GM19043 (cell line): ENCODE data around the gene CPO.
A peak's percentile ranks its signal among the peaks of the same experiment; 100 is the strongest.
"Not testable (repeated sequence)": the region's sequence is repeated elsewhere in the genome, so short reads cannot be mapped to it uniquely, and the experiment has no call there.

ENCODE experiments used
- ATAC-seq: cut with Tn5 transposase; IDR thresholded peaks from one replicate; pipeline ENCODE4 v1.9.1; 2021; ENCODE audit warnings: low read depth; ENCODE audit not compliant: unreplicated experiment

CPO gene

GRCh38 chr2:206939340-206939739 lies at the start of gene CPO:
Gene CPO, plus strand, starts transcription at chr2:206939518. Its CDS starts 82 bp downstream, at chr2:206939600.
- ATAC-seq, result no peak

- ATAC-seq, result no peak
Measured at GRCh38 chr2:206890179-206890578, 49.1 kb upstream of the CPO start.

- no peak for ATAC-seq
Measured at GRCh38 chr2:206890926-206891325, 48.4 kb upstream of the CPO start.

GRCh38 chr2:206915121-206915520 lies 24.2 kb upstream of the CPO start:
- no peak for ATAC-seq

GRCh38 chr2:206918263-206918662 lies 21.1 kb upstream of the CPO start:
- ATAC-seq, result no peak

- no peak for ATAC-seq
Measured at GRCh38 chr2:206920310-206920709, 19.0 kb upstream of the CPO start.

GRCh38 chr2:206920951-206921350 lies 18.4 kb upstream of the CPO start:
- ATAC-seq, result no peak

GRCh38 chr2:206921529-206921928 lies 17.8 kb upstream of the CPO start:
- ATAC-seq, result no peak

GRCh38 chr2:206935991-206936842 lies 3.1 kb upstream of the CPO start:
- ATAC-seq, result no peak

- no peak for ATAC-seq
Measured at GRCh38 chr2:206936843-206937230, 2.5 kb upstream of the CPO start.

- ATAC-seq, result peak; percentile 67
Measured at GRCh38 chr2:206937555-206937954, 1.8 kb upstream of the CPO start.

GRCh38 chr2:206940546-206940945 lies 1.2 kb downstream of the CPO start:
- no peak for ATAC-seq

- ATAC-seq, result no peak
Measured at GRCh38 chr2:206942592-206943478, 3.5 kb downstream of the CPO start.

- ATAC-seq, result not testable (repeated sequence)
Measured at GRCh38 chr2:206953404-206953803, 14.1 kb downstream of the CPO start.

GRCh38 chr2:206955253-206955652 lies 15.9 kb downstream of the CPO start:
- ATAC-seq, result no peak

- ATAC-seq, result no peak
Measured at GRCh38 chr2:206958261-206958660, 18.9 kb downstream of the CPO start.

- no peak for ATAC-seq
Measured at GRCh38 chr2:206962966-206963365, 23.6 kb downstream of the CPO start.

- no peak for ATAC-seq
Measured at GRCh38 chr2:206968134-206969086, 29.1 kb downstream of the CPO start.

- ATAC-seq, result no peak
Measured at GRCh38 chr2:206969192-206969591, 29.9 kb downstream of the CPO start.

- no peak for ATAC-seq
Measured at GRCh38 chr2:206970589-206971360, 31.5 kb downstream of the CPO start.
